Measurements from ENCODE around the gene CFAP221.

The CFAP221 gene

GRCh38 chr2:119565481-119565880 lies 21.2 kb downstream of the CFAP221 start:
- peaks cover 3% of the 10 kb centered on the region for H3K9me3 ChIP-seq (ENCODE audit: severe bottlenecking)
- H3K27ac ChIP-seq, result no peak overlapping the region
- no peak overlapping the region for H3K4me3 ChIP-seq (ENCODE audit: low read depth, low read length)
- H3K27me3 ChIP-seq (ENCODE audit: insufficient read depth, low read depth, severe bottlenecking), result no peaks in the 10 kb centered on the region
- TF ChIP-seq, protein P1, sequence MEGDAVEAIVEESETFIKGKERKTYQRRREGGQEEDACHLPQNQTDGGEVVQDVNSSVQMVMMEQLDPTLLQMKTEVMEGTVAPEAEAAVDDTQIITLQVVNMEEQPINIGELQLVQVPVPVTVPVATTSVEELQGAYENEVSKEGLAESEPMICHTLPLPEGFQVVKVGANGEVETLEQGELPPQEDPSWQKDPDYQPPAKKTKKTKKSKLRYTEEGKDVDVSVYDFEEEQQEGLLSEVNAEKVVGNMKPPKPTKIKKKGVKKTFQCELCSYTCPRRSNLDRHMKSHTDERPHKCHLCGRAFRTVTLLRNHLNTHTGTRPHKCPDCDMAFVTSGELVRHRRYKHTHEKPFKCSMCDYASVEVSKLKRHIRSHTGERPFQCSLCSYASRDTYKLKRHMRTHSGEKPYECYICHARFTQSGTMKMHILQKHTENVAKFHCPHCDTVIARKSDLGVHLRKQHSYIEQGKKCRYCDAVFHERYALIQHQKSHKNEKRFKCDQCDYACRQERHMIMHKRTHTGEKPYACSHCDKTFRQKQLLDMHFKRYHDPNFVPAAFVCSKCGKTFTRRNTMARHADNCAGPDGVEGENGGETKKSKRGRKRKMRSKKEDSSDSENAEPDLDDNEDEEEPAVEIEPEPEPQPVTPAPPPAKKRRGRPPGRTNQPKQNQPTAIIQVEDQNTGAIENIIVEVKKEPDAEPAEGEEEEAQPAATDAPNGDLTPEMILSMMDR (IDR thresholded peaks at IDR 0.05; ENCODE audit: low read depth, low read length), result no peak
- no peak for DNase-seq
- no peaks in the 10 kb centered on the region for H3K36me3 ChIP-seq

GRCh38 chr2:119567292-119567691 lies 23.0 kb downstream of the CFAP221 start:
- DNase-seq, result no peak
- H3K27ac ChIP-seq, result no peak overlapping the region
- H3K36me3 ChIP-seq, result no peaks in the 10 kb centered on the region
- TF ChIP-seq, protein P1 (IDR thresholded peaks at IDR 0.05; ENCODE audit: low read depth, low read length), result no peak
- no peaks in the 10 kb centered on the region for H3K27me3 ChIP-seq (ENCODE audit: insufficient read depth, low read depth, severe bottlenecking)
- H3K9me3 ChIP-seq (ENCODE audit: severe bottlenecking), result peaks cover 3% of the 10 kb centered on the region
- H3K4me3 ChIP-seq (ENCODE audit: low read depth, low read length), result no peak overlapping the region

DNA sequence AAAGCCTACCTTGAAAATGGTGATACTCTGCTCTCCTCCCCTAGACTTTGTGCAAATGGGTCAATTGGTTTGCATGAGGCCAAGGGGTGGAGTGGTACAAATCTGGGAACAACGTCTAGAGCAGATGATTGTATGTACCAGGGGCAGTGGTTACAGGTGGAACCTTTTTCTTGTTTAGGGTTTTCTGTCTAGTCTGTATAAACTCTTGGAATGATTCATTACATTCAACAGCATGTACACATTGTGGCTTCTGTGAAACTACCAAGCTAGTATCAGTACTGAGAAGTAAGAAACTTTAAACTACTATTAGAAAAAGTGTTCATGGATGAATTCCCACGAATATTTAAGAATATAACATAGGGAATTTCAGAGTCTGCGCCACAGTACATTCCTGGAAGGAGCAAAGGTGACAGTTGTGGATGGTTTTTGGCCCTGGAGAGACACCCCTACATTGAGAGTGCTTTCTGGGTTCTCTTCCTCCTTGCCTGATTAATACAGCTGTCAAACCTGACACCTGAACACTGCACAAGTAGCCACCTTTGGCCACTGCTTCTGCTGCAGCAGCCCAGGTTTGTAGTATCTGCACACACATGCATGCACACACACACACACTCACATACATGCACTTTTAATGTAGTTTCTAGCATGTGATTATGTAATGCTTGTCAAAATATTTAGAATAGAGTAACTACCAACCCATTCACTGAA lies 30.0 kb downstream of the CFAP221 start:
- DNase-seq, result no peak
- Histone ChIP-seq H3K4me3 (ENCODE audit: low read depth, low read length) (no peak overlapping the region), H3K36me3 (no peaks in the 10 kb centered on the region), H3K9me3 (ENCODE audit: severe bottlenecking) (no peaks in the 10 kb centered on the region), H3K27ac (no peak overlapping the region), H3K27me3 (ENCODE audit: insufficient read depth, low read depth, severe bottlenecking) (no peaks in the 10 kb centered on the region)
- TF ChIP-seq, protein P1 (IDR thresholded peaks at IDR 0.05; ENCODE audit: low read depth, low read length), result no peak

- Histone ChIP-seq H3K27ac (no peak overlapping the region), H3K36me3 (no peaks in the 10 kb centered on the region), H3K9me3 (ENCODE audit: severe bottlenecking) (no peaks in the 10 kb centered on the region), H3K4me3 (ENCODE audit: low read depth, low read length) (no peak overlapping the region), H3K27me3 (ENCODE audit: insufficient read depth, low read depth, severe bottlenecking) (no peaks in the 10 kb centered on the region)
- TF ChIP-seq, protein P1 (IDR thresholded peaks at IDR 0.05; ENCODE audit: low read depth, low read length), result no peak
- no peak for DNase-seq
Observed at GRCh38 chr2:119574864-119575263, 30.6 kb downstream of the CFAP221 start.

- H3K36me3 ChIP-seq, result no peaks in the 10 kb centered on the region
- H3K27ac ChIP-seq, result no peak overlapping the region
- no peak for DNase-seq
Observed at GRCh38 chr2:119575439-119575838, 31.2 kb downstream of the CFAP221 start.

More at GRCh38 chr2:119575439-119575838, 31.2 kb downstream of the CFAP221 start:
- TF ChIP-seq, protein P1 (IDR thresholded peaks at IDR 0.05; ENCODE audit: low read depth, low read length), result no peak
- Histone ChIP-seq H3K27me3 (ENCODE audit: insufficient read depth, low read depth, severe bottlenecking) (no peaks in the 10 kb centered on the region), H3K4me3 (ENCODE audit: low read depth, low read length) (no peak overlapping the region), H3K9me3 (ENCODE audit: severe bottlenecking) (no peaks in the 10 kb centered on the region)

Data from WERI-Rb-1 (cell line).